MM.1S (cell line): ENCODE results near the gene ARHGAP4.

Experiments used
- DNase-seq: peaks from one replicate; pipeline ENCODE4 v3.0.0-alpha.2; 2015
- H2AFZ ChIP-seq: fragments of 300-600 bp; sonication (generic); 2 replicates; pipeline ENCODE4 v1.6.0; 2016; ENCODE audit warnings: antibody characterized with exemption, low read length
- H3F3A ChIP-seq: fragments of 300-600 bp; sonication (generic); 2 replicates; pipeline ENCODE4 v1.6.1; 2016; ENCODE audit warnings: mild to moderate bottlenecking, antibody characterized with exemption, low read length, moderate library complexity, mixed read lengths; ENCODE audit not compliant: insufficient read depth
- H3K27ac ChIP-seq: fragments of 300-600 bp; sonication (generic); 2 replicates; pipeline ENCODE4 v1.5.1; 2016; ENCODE audit warnings: mild to moderate bottlenecking, low read length
- H3K27me3 ChIP-seq: fragments of 300-600 bp; sonication (generic); replicated peaks from 2 replicates; pipeline ENCODE4 v1.6.0; 2016; ENCODE audit warnings: low read length; ENCODE audit not compliant: insufficient read depth
- H3K36me3 ChIP-seq: fragments of 300-600 bp; sonication (generic); replicated peaks from 2 replicates; pipeline ENCODE4 v1.6.1; 2016; ENCODE audit warnings: mild to moderate bottlenecking, low read length, mixed read lengths; ENCODE audit not compliant: insufficient read depth
- H3K4me1 ChIP-seq: fragments of 300-600 bp; sonication (generic); 2 replicates; pipeline ENCODE4 v1.6.1; 2016; ENCODE audit warnings: low read length, mixed read lengths
- H3K4me2 ChIP-seq: fragments of 300-600 bp; sonication (generic); 2 replicates; pipeline ENCODE4 v1.6.0; 2016; ENCODE audit warnings: low read depth, low read length
- H3K4me3 ChIP-seq: fragments of 300-600 bp; sonication (generic); 2 replicates; pipeline ENCODE4 v1.5.1; 2016; ENCODE audit warnings: low read length, mixed read lengths
- H3K79me2 ChIP-seq: fragments of 300-600 bp; sonication (generic); 2 replicates; pipeline ENCODE4 v1.6.1; 2016; ENCODE audit warnings: mixed run types, low read length, mixed read lengths
- H3K9ac ChIP-seq: fragments of 300-600 bp; sonication (generic); 2 replicates; pipeline ENCODE4 v1.6.1; 2016; ENCODE audit warnings: low read length, mixed read lengths
- H3K9me2 ChIP-seq: fragments of 300-600 bp; sonication (generic); replicated peaks from 2 replicates; pipeline ENCODE4 v1.6.1; 2016; ENCODE audit warnings: mild to moderate bottlenecking, low read length, mixed read lengths; ENCODE audit not compliant: insufficient read depth
- H3K9me3 ChIP-seq: fragments of 300-600 bp; sonication (generic); replicated peaks from 2 replicates; pipeline ENCODE4 v1.6.1; 2016; ENCODE audit warnings: mild to moderate bottlenecking, low read length, mixed read lengths; ENCODE audit not compliant: insufficient read depth
- H4K20me1 ChIP-seq: fragments of 300-600 bp; sonication (generic); 2 replicates; pipeline ENCODE4 v1.6.1; 2016; ENCODE audit warnings: mild to moderate bottlenecking, low read length, moderate library complexity, mixed read lengths; ENCODE audit not compliant: insufficient read depth
- EZH2 ChIP-seq: fragments of 300-600 bp; sonication (generic); optimal IDR thresholded peaks from 2 replicates; pipeline ENCODE3; 2017; ENCODE audit warnings: low read depth, mild to moderate bottlenecking, antibody characterized with exemption, low read length, mixed read lengths
- EZH2phosphoT487 ChIP-seq: fragments of 300-600 bp; sonication (generic); IDR thresholded peaks from 2 replicates; pipeline ENCODE4 v1.6.1; 2018; ENCODE audit warnings: antibody characterized with exemption, low read length
- TF ChIP-seq, protein P1 (sequence below): fragments of 300-600 bp; sonication (generic); IDR thresholded peaks from 2 replicates; pipeline ENCODE4 v1.5.1; 2016; ENCODE audit warnings: antibody characterized with exemption, low read length, mixed read lengths

ARHGAP4 gene

DNA sequence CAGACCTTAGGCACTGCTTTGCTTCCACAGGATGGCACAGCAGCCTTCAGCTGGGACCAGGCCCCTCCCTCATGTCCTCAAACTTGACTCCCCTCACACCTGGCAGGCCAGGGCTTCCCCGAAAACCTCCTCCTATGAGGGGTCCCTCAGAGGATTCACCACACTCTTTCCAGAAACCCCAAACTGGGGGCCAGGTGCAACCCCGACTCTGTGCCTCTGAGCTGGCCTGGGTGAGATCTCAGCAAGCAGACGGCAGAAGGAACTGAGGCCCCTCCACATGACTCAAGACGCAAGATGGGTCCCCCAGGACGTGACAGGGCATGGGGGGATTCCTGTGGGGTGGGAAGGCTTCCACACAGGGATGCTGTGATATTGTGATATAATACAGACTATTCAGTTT lies 39.3 kb upstream of the ARHGAP4 start:
- no peaks in the 10 kb centered on the region for H3K27me3 ChIP-seq
- H3K4me1 ChIP-seq = peaks cover 15% of the 10 kb centered on the region; the same call in 1 of the 2 replicates
- H3K9me3 ChIP-seq = no peaks in the 10 kb centered on the region
- H3F3A ChIP-seq = peaks cover 17% of the 10 kb centered on the region
- H2AFZ ChIP-seq = no peak overlapping the region
- DNase-seq = no peak
- no peak overlapping the region for H3K4me2 ChIP-seq
- no peaks in the 10 kb centered on the region; the same call in 1 of the 2 replicates for H3K36me3 ChIP-seq
- peaks cover 23% of the 10 kb centered on the region for H4K20me1 ChIP-seq
- no peak overlapping the region for H3K4me3 ChIP-seq
- no peak overlapping the region for H3K27ac ChIP-seq
- H3K9ac ChIP-seq = no peak overlapping the region
- TF ChIP-seq, protein P1, sequence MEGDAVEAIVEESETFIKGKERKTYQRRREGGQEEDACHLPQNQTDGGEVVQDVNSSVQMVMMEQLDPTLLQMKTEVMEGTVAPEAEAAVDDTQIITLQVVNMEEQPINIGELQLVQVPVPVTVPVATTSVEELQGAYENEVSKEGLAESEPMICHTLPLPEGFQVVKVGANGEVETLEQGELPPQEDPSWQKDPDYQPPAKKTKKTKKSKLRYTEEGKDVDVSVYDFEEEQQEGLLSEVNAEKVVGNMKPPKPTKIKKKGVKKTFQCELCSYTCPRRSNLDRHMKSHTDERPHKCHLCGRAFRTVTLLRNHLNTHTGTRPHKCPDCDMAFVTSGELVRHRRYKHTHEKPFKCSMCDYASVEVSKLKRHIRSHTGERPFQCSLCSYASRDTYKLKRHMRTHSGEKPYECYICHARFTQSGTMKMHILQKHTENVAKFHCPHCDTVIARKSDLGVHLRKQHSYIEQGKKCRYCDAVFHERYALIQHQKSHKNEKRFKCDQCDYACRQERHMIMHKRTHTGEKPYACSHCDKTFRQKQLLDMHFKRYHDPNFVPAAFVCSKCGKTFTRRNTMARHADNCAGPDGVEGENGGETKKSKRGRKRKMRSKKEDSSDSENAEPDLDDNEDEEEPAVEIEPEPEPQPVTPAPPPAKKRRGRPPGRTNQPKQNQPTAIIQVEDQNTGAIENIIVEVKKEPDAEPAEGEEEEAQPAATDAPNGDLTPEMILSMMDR = no peak
- TF ChIP-seq EZH2 (no peak), EZH2phosphoT487 (no peak)
- H3K9me2 ChIP-seq = no peaks in the 10 kb centered on the region
- peaks cover 87% of the 10 kb centered on the region for H3K79me2 ChIP-seq

DNA sequence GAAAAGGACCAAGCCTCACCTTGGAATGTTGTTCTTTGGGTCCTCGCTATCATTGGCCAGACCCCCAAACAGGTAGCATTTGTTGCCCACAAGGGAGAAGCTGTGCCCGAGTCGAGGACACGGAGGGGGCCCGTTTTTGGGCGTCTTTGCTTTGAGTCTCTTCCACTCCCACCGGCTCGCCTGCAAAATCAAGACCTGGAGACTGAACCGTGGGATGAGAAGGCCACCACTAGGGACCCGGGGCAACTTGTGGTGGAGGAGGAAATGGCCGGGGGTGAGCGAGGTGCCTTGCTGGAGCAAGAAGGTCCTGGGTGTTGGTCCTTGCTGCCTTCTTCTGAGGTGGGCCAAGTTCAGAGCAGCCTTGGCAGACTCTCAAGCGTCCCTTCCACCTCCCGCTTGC lies 38.0 kb upstream of the ARHGAP4 start:
- no peaks in the 10 kb centered on the region for H3K27me3 ChIP-seq
- H3K79me2 ChIP-seq = peaks cover 82% of the 10 kb centered on the region
- H3K9ac ChIP-seq = no peak overlapping the region
- no peak for DNase-seq
- TF ChIP-seq, protein P1 = no peak
- TF ChIP-seq EZH2phosphoT487 = no peak
- TF ChIP-seq EZH2 = no peak
- H3K4me3 ChIP-seq = no peak overlapping the region
- no peak overlapping the region for H2AFZ ChIP-seq
- H3K36me3 ChIP-seq = no peaks in the 10 kb centered on the region; the same call in 1 of the 2 replicates
- H3K27ac ChIP-seq = no peak overlapping the region
- no peak overlapping the region for H3K4me2 ChIP-seq
- peaks cover 23% of the 10 kb centered on the region for H4K20me1 ChIP-seq
- H3K9me3 ChIP-seq = no peaks in the 10 kb centered on the region
- peaks cover 15% of the 10 kb centered on the region; the same call in 1 of the 2 replicates for H3K4me1 ChIP-seq
- H3K9me2 ChIP-seq = no peaks in the 10 kb centered on the region
- H3F3A ChIP-seq = peaks cover 9% of the 10 kb centered on the region; the same call in 1 of the 2 replicates

DNA sequence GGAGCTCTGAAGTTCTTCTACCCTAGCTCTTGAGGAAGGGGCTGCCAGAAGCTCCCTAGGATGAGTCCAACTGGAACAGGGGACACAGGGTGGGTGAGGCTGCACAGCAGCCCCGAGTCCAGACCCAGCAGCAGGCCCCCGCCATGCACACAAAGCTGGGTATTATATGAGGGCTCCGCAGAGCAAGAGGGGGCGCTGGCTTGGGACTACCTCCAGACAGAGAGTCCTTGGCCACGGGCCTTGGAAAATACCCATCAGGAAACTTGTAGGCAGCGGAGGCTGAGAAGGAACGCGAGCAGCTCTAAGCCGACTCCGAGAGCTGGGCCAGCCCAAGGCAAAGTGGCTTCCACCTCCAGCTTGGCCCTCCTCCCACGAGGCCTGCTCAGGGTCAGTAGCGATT lies 37.5 kb upstream of the ARHGAP4 start:
- Histone ChIP-seq H3K27me3 (no peaks in the 10 kb centered on the region), H2AFZ (no peak overlapping the region), H3K9me3 (no peaks in the 10 kb centered on the region), H4K20me1 (peaks cover 23% of the 10 kb centered on the region), H3K4me3 (no peak overlapping the region), H3K27ac (no peak overlapping the region), H3K36me3 (no peaks in the 10 kb centered on the region; the same call in 1 of the 2 replicates), H3K4me2 (no peak overlapping the region), H3K79me2 (peaks cover 77% of the 10 kb centered on the region), H3K9ac (no peak overlapping the region), H3K4me1 (peaks cover 15% of the 10 kb centered on the region; the same call in 1 of the 2 replicates), H3K9me2 (no peaks in the 10 kb centered on the region), H3F3A (0 out of 2 replicates have a peak, but pooled peaks cover 4% of the 10 kb centered on the region)
- TF ChIP-seq, protein P1 = no peak
- TF ChIP-seq EZH2 = no peak
- no peak for TF ChIP-seq EZH2phosphoT487
- no peak for DNase-seq
